Left colon (tissue), 2 donors: ENCODE results near the gene ABHD17A. TPM values are rescaled to one million over a fixed set of nuclear protein-coding genes. Genes with fewer than 3 reads are reported as not detected.
A peak's percentile ranks its signal among the peaks of the same experiment; 100 is the strongest.

Source experiments
- ATAC-seq: fragments of 200-7000 bp; cut with Tn5 transposase; one replicate; pipeline ENCODE4 v1.9.1; 2020; ENCODE audit warnings: mild to moderate bottlenecking, moderate library complexity
- DNase-seq, 2 donors: peaks; one replicate each; pipeline ENCODE4 v3.0.0-alpha.2; 2020
- intact Hi-C, 2 donors: fragments of 100-400 bp; cut with DNase I in 1 of 2; cut with micrococcal nuclease in 1 of 2; formaldehyde crosslinking; loops; one replicate each; pipeline versions ENCODE4 v1.11.2 to v1.14.0; 2022; cut with DNase I, micrococcal nuclease
- total RNA-seq, 2 donors: library from RNA; stranded (reverse); fragmentation: NEBNext Ultra II Directional; extraction: Animal tissue kit (Norgen Biotek cat#: 25700); gene quantifications; one replicate each; pipeline ENCODE4 v1.2.1, GENCODE V29; 2021
- donor health status: DM: no; HTN: no; CAD: no.
- donor health status: DM: yes; HTN: yes; CAD: no.

The ABHD17A gene
- total RNA-seq, 2 donors from 2014 or later, result 61.5 to 63.5 TPM

DNA sequence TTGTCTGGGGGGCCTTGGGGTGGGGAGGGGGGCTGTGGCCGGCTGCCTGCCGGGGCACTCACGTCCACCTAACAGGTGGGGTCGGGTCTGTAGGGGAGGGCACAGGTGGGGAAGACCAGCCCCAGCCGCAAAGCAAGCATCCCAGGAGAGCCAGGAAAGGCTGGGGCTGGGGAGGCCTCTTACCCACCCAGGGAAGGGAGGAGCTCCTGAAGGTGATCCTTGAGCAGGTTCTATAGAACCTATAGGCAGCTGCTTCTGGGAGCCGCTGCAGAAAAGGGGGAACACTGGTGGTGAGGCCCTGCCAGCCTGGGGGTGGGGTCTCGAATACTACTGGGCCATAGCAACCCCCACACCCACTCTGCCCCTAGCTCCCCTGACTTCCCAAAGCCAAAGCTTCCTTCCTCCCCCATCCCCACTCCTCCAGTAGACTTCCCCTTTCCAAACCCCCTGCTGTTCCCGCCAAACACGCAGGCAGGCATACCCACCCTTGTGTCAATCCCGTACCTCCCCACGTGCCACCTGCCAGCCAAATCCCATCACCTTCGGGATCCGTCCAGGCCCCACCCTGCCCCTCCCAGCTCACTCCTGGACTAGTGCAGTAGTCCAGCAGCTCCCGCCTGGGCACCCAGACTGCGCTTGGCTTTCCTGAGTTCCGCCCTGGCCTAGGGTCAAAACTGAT, 27.5 kb downstream of the ABHD17A start:
- ATAC-seq (peak; percentile 41), DNase-seq (peak; percentile 88 to 92)
- intact Hi-C loops, result no loop called here

DNA sequence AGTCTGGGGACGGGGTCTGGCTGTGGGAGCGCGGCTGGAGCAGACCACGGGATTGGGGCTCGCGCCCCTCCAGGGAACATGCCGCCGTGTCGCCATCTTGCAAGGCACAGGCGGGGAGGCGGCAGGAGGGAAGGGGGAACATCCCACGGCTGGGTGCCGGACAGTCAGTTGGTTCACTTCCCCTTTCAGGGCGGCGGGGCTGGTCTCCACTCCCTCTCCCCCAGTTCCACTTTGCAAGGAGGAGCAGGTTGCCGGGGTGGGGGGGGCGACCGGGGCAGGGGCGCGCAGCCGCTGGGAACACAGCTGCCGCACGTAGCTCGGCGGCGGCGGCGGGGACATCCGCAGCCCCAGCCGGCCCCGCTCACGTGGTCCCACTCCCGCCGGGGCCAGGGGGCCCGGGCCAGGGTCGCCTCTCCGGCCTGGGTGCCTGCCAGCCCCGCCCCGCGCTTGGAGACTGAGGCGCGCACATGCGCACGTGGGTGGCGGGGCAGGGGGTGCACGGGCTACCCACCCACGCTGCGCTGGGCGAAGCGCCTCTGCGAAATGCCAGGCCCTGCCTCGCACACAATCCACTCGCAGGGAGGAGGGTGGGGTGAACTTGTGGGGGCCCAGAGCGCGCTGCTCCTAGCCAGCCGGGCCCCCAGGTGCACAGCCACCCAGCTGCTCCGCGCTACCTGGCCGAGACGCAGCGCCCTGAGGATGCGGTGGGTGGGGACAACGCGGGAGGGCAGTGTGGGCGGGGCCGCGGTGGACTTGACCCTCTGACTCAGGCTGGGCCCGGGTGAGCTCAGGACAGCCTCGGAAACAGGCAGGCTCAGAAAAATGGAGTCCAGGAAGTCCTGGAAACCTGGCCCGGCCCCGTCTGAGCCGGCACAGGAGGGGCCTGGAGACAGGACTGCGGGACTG, 28.3 kb downstream of the ABHD17A start:
- peak; percentile 95 for DNase-seq
- peak; percentile 66 for ATAC-seq
- intact Hi-C loops, result no loop called here

DNA sequence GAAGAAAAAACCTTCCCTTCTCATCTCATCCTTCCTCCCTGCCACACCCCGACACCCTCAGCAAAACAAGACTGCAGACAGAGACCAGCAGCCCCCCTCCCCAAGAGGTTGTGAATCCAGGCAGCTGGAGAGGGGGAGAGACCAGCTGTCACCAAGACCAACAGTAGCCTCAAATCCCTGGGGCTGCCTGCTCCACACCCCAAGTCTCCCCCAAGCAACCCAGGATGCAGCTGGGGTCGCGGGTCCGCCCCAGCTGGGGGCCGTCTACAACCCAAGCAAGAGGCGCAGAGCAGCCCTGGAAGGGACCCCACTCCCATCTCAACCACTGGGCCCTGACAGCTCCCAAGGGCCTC, 29.0 kb downstream of the ABHD17A start:
- no peak for ATAC-seq
- intact Hi-C loops, result no loop called here

DNA sequence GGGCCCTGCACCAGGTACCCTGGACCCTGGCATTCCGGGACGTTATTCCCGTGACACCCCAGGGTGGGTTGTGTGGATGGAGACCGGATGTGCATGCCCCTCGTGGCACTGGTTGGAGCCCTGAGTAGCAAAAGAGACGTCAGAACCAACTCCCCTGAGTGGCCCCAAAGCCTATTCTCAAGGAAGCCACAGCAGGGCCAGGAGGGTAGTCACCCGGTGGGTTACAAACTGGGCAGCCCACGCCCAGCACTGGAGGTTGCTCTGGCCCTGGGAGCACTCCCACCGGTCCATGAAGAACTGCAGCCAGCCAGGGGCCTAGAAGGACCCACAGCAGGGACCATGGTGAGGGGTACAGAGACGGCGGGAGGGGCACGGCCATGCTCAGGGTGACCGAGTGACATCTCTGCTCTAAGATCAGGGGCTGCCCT, 29.5 kb downstream of the ABHD17A start:
- DNase-seq (no peak), ATAC-seq (peak; percentile 1)
- intact Hi-C loops, result no loop called here

More for the DNA sequence above, 29.0 kb downstream of the ABHD17A start:
- DNase-seq, result no peak

DNA sequence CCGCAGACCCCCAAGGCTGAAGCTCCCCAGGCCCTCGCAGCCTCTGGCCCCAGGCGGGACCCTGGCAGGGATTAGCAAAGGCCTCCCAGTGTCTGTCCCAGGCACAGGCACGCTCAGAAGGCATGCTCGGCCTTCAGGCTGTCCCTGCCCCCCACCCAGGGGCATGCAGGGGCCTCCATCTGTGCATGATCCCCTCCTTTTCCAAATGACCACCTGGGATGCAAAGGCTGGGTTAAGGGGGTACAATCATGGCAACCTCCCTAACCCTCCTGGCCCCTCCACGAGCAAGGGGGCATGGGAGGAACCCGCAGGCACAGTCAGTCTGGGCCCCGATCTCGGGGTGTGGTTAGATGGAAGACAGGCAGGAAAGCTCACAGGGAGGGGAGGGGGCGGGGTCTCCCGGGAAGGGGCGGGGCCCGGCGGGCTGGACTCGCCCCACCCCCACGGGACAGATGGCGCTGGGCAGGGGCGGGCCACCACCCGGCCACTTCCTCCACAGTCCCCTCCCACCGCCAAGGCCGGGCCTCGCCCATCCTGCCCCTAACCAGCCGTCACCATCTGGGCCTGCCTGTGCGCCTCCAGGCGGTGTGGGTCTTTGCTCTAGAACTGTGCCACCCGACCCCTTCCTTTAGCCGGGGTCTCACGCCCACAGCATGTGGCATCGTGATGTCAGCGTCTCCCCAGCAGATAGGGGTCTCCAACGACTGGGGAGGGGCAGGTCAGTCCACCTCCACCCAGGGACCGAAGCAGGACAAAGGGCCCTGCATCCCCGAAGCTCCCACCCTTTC, 30.1 kb downstream of the ABHD17A start:
- DNase-seq, result peak; percentile 94 to 95
- ATAC-seq, result peak; percentile 65
- intact Hi-C loops, result no loop called here

DNA sequence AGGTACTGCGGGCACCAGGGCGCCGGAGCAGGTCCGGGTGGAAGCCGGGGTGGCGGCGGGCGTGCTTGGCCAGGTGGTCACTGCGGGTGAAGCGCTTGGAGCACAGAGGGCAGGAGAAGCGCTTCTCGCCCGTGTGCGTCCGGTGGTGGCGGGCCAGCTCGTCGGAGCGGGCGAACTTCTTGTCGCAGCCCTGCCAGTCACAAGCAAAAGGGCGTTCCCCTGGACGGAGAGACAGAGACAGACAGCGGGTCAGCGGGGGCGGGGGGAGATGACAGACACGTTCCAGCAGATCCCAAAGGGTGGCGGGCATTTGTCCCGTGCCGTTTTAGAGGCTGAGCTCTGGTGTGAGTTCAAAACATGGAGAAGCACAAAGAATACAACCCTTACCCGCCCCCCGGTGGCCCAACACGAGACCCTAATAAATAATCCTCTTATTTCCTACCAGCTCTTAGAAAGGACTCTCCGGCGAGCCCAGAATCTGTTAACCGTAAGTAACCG, 30.7 kb downstream of the ABHD17A start:
- ATAC-seq (no peak), DNase-seq (peak; percentile 59 to 65)
- intact Hi-C loops, result no loop called here

DNA sequence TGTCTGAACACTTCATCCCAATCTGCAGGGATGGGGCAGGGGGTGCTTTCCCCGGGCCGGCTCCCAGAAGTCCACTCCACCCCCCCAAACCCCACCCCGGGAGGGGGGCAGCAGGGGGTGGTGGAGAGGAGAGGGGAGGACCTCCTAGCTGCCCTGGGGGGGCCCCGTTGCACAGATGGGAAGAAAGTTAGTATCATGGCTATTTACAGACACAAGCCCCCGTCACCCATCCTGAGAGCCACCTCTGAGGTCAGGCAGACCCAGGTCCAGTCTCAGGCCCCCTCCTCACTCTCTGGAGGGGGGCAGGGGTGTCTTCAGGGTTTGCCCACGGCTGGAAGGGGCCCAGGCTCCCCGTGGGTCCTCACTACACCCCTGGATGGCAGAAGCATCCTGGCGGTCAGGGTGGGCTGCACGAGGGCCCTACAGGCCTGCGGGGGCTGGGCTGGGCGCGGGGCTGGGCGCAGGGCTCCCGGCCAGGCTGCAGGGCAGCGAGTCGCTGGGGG, 31.2 kb downstream of the ABHD17A start:
- ATAC-seq (no peak), DNase-seq (peak in 1 of 2 donors; percentile 52)
- intact Hi-C loops, result no loop called here

DNA sequence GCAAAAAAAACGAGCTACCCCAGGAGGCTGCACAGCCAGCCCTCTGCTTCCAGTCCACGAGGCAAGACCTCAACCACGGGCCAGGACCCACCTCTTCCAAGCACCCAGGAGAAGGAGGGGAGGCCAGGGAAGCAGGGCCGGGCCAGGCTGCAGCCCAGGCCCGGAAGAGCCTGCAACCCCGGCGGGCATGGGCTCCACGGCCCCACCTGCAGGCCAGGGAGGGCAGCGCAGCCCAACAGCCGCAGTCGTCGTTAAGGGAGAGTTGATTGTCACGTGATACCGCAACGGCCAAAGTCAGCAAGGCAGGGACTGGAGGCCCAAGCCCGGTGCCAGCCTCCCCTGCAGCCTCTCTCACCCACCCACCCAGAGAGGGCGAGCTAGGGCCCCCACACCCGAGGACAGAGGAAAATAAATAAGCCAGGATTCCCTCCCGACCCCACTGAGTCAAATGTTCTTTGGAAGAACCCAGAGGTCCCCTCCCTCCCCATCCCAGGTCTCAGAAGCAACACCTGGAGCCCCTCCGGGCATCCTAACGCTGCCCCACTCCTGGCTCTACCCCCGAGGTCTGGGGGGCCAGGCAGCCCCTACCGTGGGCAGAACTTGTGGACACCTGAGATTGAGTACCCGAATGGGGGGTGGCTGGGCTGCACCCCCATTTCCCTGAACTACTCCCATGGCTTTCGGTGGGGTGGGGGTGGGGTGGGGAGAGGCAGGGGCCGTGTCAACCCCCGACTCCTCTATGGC, 31.8 kb downstream of the ABHD17A start:
- peak; percentile 30 for ATAC-seq
- DNase-seq, result peak; percentile 85 to 90
- intact Hi-C loops, result no loop called here

DNA sequence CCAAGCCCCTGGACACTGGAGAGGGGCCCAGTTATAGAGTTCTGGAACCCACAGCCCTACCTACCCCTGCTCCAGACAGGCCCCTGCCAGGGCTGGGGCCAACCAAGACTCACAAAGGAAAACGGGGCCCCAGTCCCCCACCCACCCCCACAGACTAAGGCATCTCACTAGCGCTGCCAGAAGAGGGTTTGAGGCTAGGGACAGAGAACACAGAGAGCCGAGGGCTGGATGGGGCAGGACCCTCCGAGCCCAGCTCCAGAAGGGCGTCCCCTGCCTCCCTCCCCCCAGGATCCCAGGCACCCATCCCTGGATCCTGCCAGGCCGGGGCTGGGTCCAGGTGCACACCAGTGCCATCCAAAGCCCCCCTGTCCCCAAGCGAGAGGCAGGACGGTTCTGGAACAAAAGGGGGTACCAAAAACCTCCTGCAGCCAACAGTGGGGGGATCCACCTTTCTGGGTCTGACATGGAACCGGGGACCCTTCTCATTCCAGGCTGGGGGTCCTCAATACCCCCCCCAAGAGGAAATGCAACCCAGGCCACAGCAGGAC, 32.6 kb downstream of the ABHD17A start:
- ATAC-seq (no peak), DNase-seq (peak in 1 of 2 donors; percentile 48)
- intact Hi-C loops, result no loop called here

DNA sequence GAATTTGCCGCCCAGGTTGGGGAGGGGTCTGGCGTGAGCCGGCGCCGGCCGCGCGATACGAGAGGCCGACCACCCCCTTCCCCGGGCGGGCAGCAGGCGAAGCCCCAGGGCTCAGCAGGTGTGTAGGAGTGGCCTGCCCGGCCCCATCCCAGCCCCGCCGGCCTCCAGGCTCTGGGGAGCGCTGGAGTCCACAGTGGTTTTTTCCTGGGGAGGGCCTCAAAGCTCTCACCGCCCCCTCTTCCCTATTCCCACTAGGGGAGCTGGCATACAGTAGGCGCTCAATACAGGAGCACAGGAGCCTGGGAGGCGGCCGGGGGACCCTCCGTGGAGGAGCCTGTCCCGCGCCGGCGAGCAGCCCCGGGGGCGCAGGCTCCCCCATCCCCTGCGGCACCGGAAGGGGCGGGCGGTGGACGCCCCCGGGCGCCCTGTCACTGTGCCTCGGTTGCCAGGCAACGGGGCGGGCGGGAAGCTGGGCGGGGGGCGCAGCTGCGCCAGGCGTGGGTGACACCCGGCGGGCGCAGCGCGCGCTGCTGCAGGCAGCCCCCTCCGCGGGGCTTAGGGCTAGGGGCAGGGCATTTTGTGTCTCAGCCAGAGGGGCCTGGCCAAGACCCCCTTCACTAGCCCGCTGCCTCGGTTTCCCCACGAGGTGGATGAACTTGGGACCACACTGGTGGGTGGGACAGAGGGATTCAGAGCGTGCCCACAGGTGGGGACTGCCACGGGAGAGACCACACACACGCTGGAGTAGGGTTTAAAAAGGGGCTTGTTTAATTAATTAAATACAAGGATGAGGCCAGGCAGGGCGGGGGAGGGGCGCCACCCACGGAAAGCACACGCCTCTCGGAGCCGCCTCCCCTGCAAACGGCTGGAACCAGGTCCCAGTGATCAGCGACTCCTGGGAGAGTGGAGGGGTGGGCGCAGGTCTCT, 33.4 kb downstream of the ABHD17A start:
- ATAC-seq (no peak), DNase-seq (no peak)
- intact Hi-C loops, result no loop called here

DNA sequence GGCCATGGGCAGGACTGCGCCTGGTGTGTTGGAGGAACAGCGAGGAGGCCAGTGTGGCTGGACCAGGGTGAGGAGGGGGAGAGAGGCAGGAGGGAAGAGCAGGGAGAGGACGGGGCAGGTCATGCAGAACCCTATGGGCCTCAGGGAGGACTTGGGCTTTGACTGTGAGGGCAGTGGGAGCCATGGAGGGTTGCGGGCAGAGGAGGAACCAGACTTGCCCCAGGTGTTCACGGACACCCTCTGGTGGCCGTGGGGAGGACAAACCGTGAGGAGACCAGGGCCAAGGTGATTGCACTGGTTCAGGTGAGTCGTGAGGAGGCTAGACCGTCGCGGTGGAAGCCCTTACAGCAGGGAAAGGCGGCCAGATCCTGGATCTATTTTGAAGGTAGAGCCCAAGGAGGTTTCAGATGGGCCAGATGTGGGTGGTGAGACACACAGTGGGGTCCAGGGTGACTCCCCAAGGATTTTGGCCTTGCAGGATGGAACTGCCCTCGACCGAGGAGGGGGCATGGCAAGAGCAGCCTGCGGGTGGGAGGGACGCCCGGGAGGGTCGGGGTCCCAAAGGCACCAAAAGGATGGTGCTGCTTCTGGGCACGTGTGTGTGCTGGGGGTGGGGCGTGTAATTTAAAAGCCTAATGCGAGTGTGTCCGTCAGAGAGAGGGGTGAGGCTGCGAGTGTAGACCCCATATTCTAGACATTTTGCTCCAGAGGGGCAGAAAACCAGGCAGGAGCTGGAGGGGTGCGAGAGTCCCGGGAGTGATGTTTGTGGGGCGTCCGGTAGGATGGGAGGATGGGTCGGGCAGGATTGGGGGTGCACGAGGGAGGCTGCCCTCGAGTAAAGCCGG, 34.3 kb downstream of the ABHD17A start:
- intact Hi-C loops, result no loop called here
- ATAC-seq (no peak), DNase-seq (no peak)

DNA sequence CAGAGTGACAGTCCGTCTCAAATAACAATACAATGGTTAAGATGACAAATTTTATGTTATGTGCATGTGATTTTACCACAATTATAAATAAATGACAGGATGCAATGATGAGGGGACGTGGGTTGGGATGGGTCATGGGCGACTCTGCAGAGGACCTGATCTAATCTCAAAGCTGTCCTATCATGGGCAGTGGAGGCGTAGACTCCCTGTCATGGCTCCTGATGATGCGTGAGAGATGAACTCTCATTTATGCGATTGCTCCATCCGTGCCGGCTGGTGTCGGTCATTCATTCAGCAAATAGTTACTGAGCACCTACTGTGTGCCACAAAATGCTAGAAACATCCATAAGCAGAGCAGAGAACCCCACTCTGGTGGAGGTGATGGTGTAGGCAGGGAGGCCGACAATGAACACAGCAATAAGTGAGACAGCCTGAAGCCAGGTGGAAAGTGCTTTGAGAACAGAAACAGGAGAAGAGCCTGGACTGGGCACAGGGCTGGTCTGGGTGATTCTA, 35.4 kb downstream of the ABHD17A start:
- intact Hi-C loops, result no loop called here
- ATAC-seq (no peak), DNase-seq (no peak)

DNA sequence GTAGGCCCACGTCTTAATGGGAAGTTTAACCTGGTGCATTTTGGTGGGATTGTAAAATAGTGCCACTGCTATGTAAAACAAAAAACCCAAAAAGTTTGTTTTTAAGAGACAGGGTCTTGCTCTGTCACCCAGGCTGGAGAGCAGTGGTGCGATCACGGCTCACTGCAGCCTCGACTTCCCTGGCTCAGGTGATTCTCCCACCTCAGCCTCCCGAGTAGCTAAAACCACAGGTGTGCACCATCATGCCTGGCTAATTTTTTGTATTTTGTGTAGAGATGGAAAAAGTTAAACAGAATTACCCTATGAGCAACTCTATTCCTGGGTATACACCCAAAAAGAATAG, 36.2 kb downstream of the ABHD17A start:
- no peak for ATAC-seq
- no peak for DNase-seq
- intact Hi-C loops, result no loop called here

DNA sequence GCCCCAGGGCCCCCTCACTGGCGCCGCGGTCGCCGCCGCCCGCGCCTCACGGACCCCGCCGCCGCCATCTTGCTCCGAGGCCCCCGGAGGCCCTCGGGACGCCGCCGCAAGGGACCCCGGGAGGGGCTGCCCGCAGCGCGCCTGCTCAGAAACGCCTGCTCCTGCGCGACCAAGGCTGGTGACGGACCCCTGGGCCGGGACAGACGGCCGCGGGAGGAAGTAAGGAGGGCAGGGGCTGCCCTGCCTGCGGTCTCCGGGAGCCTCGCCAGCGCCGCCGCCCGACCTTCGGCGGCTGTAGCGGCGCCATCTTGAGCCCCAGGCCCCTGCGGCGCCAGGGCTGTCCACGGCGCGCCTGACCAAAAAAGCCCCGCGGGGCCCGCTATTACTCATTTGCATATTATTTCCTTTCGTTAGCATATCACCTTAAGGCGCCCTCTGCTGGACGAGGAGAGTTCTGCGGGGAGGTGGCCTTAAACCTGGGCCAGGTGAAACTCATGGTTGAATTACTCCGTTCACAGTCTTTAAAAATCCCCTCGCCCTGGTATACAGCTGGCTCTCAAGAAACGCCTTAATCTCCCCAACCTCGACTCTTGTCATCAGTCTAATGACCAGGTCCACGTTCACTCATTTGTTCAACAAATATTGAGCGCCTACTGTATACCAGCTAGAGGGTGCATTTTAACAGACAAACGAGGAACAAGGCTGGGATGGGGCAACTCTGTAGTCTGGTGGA, 36.7 kb downstream of the ABHD17A start, which contains the start of gene REXO1:
TSS of gene REXO1 (minus strand) at position 85 of the 733 bp plus-strand sequence. CDS start 125 bp downstream, outside the sequence.
- intact Hi-C loops, result no loop called here
- DNase-seq, result peak; percentile 92 to 98
- ATAC-seq, result peak; percentile 72

DNA sequence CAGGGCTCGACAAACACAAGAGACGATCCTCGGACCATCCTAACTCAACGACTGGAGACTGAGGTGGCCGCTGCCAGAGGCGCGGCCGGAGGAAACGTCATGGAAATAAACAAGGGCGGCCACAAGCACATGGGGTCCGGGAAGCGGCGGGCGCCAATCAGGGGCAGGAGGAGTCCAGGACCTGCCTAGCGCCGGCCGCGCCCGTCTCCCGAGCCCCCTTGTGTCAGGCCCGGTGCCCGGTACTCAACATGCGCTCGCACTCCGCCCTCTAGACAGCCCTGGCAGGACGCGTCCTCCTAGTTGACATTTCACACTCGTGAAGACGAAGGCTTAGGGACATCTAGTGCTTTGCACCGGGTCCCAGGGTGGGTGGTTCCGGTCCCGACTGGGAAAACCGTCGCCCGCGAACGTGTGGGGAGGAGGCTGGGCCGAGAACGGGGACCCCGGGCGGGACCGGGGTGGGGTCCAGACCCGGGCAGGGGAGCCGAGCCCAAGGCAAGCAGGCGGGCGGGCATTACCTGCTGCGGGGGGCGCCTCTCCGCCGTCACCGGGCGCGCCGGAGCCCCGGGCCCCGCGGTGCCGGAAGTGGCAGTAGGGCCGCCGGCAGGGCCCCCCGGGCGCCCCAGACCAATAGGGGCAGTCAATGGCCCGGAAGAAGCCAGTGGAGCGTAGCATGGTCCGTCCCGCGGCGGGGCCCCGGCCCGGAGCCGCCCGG, 37.5 kb downstream of the ABHD17A start:
- DNase-seq (peak in 1 of 2 donors; percentile 68), ATAC-seq (peak; percentile 51)
- intact Hi-C loops, result no loop called here
